WTC11 (cell line): ENCODE measurements around the gene TUBGCP6.

Experiments
- FOXJ3 ChIP-seq: sonication (generic); formaldehyde crosslinking; IDR thresholded peaks from 2 replicates; pipeline ENCODE4 v1.9.0; 2021; ENCODE audit warnings: missing genetic modification reagents, mild to moderate bottlenecking, borderline replicate concordance
- ZNF138 ChIP-seq: sonication (generic); formaldehyde crosslinking; conservative IDR thresholded peaks from 2 replicates; pipeline ENCODE4 v1.8.1; 2022; ENCODE audit warnings: mild to moderate bottlenecking, moderate library complexity, missing genetic modification reagents
- TF ChIP-seq, protein P1 (sequence below): fragments of 200-600 bp; IDR thresholded peaks from 2 replicates; pipeline ENCODE4 v1.8.0; 2022; ENCODE audit warnings: antibody characterized with exemption
- TF ChIP-seq, protein P2 (sequence below): sonication (generic); formaldehyde crosslinking; conservative IDR thresholded peaks from 2 replicates; pipeline ENCODE4 v1.8.1; 2023; ENCODE audit warnings: mild to moderate bottlenecking, low read depth, missing genetic modification reagents, moderate library complexity

DNA sequence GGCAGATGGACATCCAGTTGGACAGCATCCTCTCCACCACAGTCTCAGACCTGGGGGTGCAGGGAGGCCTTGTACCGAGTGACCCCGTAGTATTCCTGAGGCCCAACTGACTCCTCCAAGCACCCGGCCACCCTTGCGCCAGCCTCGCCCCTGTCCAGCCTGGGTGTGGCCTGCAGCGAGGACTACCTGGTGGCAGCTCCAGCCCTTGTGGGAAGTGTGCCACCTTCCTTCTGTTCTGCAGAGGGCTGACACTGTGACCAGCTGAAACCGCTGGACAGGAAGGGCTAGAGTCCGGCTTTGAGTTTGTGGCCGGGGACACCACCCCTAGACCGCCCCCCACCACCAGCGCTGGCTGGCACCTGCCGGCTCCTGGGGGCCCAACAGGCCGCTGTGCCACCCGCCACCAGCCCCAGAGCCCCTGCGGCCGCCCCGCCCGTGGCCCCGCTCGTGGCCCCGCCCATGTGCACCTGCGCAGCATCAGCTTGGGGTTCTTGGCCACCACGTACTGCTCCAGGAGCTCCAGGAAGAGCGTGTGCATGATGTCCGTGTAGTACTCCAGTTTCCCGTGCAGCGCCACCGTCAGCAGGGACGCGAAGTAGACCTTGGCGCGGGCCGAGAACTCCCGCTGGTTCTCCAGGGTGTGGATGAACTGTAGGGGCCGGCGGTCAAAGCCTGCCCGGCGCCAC is 35.3 kb upstream of the TUBGCP6 start:
- TF ChIP-seq FOXJ3 (no peak), ZNF138 (CRISPR knock-in tag) (no peak)
- TF ChIP-seq, protein P1, sequence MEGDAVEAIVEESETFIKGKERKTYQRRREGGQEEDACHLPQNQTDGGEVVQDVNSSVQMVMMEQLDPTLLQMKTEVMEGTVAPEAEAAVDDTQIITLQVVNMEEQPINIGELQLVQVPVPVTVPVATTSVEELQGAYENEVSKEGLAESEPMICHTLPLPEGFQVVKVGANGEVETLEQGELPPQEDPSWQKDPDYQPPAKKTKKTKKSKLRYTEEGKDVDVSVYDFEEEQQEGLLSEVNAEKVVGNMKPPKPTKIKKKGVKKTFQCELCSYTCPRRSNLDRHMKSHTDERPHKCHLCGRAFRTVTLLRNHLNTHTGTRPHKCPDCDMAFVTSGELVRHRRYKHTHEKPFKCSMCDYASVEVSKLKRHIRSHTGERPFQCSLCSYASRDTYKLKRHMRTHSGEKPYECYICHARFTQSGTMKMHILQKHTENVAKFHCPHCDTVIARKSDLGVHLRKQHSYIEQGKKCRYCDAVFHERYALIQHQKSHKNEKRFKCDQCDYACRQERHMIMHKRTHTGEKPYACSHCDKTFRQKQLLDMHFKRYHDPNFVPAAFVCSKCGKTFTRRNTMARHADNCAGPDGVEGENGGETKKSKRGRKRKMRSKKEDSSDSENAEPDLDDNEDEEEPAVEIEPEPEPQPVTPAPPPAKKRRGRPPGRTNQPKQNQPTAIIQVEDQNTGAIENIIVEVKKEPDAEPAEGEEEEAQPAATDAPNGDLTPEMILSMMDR: no peak
- TF ChIP-seq, protein P2, sequence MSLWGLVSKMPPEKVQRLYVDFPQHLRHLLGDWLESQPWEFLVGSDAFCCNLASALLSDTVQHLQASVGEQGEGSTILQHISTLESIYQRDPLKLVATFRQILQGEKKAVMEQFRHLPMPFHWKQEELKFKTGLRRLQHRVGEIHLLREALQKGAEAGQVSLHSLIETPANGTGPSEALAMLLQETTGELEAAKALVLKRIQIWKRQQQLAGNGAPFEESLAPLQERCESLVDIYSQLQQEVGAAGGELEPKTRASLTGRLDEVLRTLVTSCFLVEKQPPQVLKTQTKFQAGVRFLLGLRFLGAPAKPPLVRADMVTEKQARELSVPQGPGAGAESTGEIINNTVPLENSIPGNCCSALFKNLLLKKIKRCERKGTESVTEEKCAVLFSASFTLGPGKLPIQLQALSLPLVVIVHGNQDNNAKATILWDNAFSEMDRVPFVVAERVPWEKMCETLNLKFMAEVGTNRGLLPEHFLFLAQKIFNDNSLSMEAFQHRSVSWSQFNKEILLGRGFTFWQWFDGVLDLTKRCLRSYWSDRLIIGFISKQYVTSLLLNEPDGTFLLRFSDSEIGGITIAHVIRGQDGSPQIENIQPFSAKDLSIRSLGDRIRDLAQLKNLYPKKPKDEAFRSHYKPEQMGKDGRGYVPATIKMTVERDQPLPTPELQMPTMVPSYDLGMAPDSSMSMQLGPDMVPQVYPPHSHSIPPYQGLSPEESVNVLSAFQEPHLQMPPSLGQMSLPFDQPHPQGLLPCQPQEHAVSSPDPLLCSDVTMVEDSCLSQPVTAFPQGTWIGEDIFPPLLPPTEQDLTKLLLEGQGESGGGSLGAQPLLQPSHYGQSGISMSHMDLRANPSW (CRISPR knock-in tag): no peak
